ENCODE data around the gene CPNE1. TPM values are rescaled to one million over a fixed set of nuclear protein-coding genes. Genes with fewer than 3 reads are reported as not detected.

Gene CPNE1
- total RNA-seq, 4 donors from 2014 or later = 84.9 to 201 (median 127) TPM

DNA sequence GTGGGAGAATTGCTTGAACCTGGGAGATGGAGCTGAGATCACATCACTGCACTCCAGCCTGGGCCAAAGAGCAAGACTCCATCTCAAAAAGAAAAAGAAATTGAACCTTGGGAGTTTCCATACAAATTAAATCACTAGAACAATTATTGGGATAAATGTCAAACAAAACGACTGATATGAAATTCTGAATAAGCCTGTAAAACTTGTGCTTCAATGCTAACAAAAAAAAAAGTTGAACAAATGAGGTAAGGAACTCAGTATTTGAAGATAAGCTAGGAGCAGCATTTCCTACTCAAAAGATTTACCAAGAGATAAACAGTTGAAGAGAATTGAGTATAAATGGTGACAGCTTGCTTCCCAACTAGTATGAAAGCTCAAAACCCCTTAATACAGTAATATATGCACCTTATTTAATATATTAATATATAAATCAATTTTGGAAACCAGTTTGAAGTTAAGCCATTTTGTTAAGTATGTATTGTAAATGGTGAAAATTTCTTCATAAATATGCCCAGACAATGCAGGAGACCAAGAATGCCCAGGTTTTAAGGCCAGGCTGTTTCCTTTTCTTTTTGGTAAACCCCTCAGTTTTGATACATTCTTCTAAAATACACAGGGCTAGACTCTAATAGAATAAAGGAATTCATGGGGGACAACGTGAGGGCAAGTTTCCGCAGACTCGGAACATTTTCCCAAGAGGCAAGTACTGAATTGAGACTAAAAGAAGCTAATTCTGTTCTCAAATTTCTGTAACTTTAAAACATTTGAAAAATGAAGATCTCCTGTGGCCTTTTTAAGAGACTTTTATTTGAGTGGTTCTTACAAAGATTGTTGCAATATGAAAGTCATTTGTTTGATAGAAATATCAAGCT, 38.4 kb upstream of the CPNE1 start:
- Histone ChIP-seq H3K9me3 (no peaks in the 10 kb centered on the region), H3K27ac (no peak overlapping the region)

GRCh38 chr20:35702051-35702823, 37.5 kb upstream of the CPNE1 start:
- DNase-seq = no peak
- no peak overlapping the region for H3K27ac ChIP-seq
- TF ChIP-seq POLR2A (IDR thresholded peaks at IDR 0.05) = no peak
- TF ChIP-seq, protein P1, sequence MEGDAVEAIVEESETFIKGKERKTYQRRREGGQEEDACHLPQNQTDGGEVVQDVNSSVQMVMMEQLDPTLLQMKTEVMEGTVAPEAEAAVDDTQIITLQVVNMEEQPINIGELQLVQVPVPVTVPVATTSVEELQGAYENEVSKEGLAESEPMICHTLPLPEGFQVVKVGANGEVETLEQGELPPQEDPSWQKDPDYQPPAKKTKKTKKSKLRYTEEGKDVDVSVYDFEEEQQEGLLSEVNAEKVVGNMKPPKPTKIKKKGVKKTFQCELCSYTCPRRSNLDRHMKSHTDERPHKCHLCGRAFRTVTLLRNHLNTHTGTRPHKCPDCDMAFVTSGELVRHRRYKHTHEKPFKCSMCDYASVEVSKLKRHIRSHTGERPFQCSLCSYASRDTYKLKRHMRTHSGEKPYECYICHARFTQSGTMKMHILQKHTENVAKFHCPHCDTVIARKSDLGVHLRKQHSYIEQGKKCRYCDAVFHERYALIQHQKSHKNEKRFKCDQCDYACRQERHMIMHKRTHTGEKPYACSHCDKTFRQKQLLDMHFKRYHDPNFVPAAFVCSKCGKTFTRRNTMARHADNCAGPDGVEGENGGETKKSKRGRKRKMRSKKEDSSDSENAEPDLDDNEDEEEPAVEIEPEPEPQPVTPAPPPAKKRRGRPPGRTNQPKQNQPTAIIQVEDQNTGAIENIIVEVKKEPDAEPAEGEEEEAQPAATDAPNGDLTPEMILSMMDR (IDR thresholded peaks at IDR 0.05) = no peak
- H3K27me3 ChIP-seq = no peaks in the 10 kb centered on the region
- H3K9me3 ChIP-seq = no peaks in the 10 kb centered on the region
- H3K4me1 ChIP-seq = peaks cover 0 to 17% (median 2%) of the 10 kb centered on the region in 4 donors
- H3K36me3 ChIP-seq = peaks cover 0 to 62% (median 2%) of the 10 kb centered on the region in 3 donors
- no peak overlapping the region for H3K4me3 ChIP-seq

More for the DNA sequence above, 38.4 kb upstream of the CPNE1 start:
- DNase-seq = no peak
- Histone ChIP-seq H3K36me3 (peaks cover 0 to 70% (median 2%) of the 10 kb centered on the region in 3 donors), H3K27me3 (no peaks in the 10 kb centered on the region), H3K4me3 (no peak overlapping the region), H3K4me1 (peaks cover 0 to 13% (median 2%) of the 10 kb centered on the region in 4 donors)
- TF ChIP-seq POLR2A (IDR thresholded peaks at IDR 0.05) = no peak

GRCh38 chr20:35700625-35701148, 36.0 kb upstream of the CPNE1 start:
- Histone ChIP-seq H3K4me1 (peaks cover 0 to 17% (median 2%) of the 10 kb centered on the region in 4 donors), H3K9me3 (no peaks in the 10 kb centered on the region), H3K36me3 (peaks cover 0 to 55% (median 2%) of the 10 kb centered on the region in 3 donors), H3K4me3 (peak overlapping the region in 1 of 4 donors; percentile 95), H3K27ac (peak overlapping the region in 2 of 4 donors; percentile 88 to 91), H3K27me3 (no peaks in the 10 kb centered on the region)
- DNase-seq = no peak
- TF ChIP-seq POLR2A (IDR thresholded peaks at IDR 0.05) = no peak
- TF ChIP-seq, protein P1 (IDR thresholded peaks at IDR 0.05) = no peak

DNA sequence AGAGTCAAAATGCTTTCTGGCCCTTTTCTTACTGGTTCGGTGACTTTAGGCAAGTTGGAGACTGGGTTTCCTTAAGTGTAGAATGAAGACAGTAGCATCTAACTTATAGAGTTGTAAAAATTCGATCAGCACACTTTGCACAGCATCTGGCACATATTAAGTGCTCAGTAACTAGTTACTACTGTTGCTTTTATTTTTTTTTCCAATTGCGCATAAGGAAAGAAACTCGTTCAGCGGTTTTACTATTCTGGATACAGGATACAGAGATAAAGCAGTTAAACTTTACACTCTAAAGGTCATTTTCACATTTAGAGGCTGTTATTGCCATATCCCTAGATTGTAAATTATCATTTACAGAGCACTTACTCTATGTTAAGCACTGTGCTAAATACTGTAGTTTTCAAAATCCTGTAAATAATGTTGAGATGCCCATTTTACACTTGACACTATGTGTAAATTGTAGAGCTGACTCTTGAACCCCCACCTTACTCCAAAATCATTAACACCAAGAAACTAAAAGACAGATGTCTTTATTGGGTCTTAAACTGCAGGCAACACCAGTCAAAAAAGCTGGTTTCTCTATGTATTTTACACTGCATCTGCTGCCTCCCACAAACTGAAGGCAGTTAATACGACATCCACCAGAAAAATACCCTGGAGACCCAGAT, 35.4 kb upstream of the CPNE1 start:
- Histone ChIP-seq H3K27me3 (no peaks in the 10 kb centered on the region), H3K4me1 (peaks cover 0 to 17% (median 2%) of the 10 kb centered on the region in 4 donors), H3K9me3 (no peaks in the 10 kb centered on the region), H3K36me3 (peaks cover 0 to 54% (median 2%) of the 10 kb centered on the region in 3 donors), H3K27ac (peak overlapping the region; percentile 84 to 91 (median 89)), H3K4me3 (peak overlapping the region; percentile 77 to 95 (median 80))
- TF ChIP-seq, protein P1 (IDR thresholded peaks at IDR 0.05) = no peak
- TF ChIP-seq POLR2A (IDR thresholded peaks at IDR 0.05) = no peak
- no peak for DNase-seq

DNA sequence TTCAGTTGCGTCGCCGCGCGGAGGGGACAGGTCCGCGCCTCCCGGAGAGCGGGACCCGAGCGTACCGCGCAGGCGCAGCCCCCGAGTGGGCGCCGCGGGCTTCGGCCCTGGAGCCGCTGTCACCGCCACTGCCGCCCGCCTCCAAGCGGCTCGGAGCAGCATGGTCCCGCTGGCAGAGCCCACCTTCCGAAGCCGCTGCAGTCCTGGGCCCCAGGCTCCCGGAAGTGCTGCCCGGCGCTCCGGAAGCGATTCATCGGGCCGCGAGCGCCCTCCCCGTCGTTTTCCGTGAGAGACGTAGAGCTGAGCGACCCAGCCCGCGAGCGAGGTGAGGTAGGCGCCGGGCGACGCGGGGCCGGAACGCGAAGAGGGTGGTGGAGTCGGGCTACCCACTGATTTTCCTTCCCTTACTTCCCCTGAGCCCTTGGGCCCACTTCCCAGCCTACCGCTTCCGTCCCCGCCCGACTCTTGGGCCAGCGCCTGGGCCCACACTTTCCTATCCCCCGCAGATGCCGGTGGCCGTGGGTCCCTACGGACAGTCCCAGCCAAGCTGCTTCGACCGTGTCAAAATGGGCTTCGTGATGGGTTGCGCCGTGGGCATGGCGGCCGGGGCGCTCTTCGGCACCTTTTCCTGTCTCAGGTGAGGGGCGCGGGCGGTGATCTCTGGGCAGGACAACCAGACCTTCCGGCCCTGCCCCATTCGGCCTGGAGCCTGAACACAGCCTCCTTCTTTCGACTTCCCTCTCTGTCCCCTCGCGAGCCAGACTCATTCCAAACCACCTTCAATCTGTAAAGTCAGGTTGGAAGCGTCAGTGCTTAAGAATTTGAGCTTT, 34.6 kb upstream of the CPNE1 start, which contains the start of the genes NFS1 and ROMO1:
NFS1 (minus strand) TSS at position 226 of the 830 bp plus-strand sequence; CDS start at position 162, 64 bp downstream.
ROMO1 (plus strand) TSS at position 279 of the 830 bp plus-strand sequence; CDS start at position 507, 228 bp downstream.
- Histone ChIP-seq H3K4me1 (peaks cover 0 to 17% (median 2%) of the 10 kb centered on the region in 4 donors), H3K27me3 (no peaks in the 10 kb centered on the region)

More for the DNA sequence above, 34.6 kb upstream of the CPNE1 start, which contains the start of the genes NFS1 and ROMO1:
- Histone ChIP-seq H3K27ac (peak within 1 kb of the TSS; percentile 84 to 91 (median 89)), H3K36me3 (peaks cover 0 to 52% (median 0%) of the 10 kb centered on the region in 3 donors), H3K9me3 (no peaks in the 10 kb centered on the region), H3K4me3 (peak within 1 kb of the TSS; percentile 77 to 95 (median 80))
- TF ChIP-seq, protein P1 (IDR thresholded peaks at IDR 0.05) = peak in 3 of 6 experiments; percentile 11 to 31 (median 16)
- TF ChIP-seq POLR2A (IDR thresholded peaks at IDR 0.05) = peak; percentile 41 to 55
- peak; percentile 82 to 94 (median 88) for DNase-seq

Measured in Peyer's patch (tissue), 4 donors.